Fibroblast of villous mesenchyme (primary cell): ENCODE data around the gene SMIM8. TPM values are rescaled to one million over a fixed set of nuclear protein-coding genes. Genes with fewer than 3 reads are reported as not detected.

Experiments used
- DNase-seq: peaks from one replicate; pipeline ENCODE4 v3.0.0-alpha.2; 2010; ENCODE audit warnings: low read depth
- H3K4me3 ChIP-seq: 2 replicates; pipeline ENCODE4 v1.5.1; 2011; ENCODE audit warnings: low read depth, mild to moderate bottlenecking, low read length
- total RNA-seq: library from RNA; depleted of rRNA; stranded (reverse); fragments of >200 nt; gene quantifications from 2 replicates; pipeline ENCODE4 v1.2.3, GENCODE V29; 2012
- TF ChIP-seq, protein P1 (sequence below): IDR thresholded peaks from 2 replicates; pipeline ENCODE4 v1.5.1; 2012; ENCODE audit warnings: low read depth, mild to moderate bottlenecking, low read length; ENCODE audit not compliant: insufficient read depth

Gene SMIM8
- total RNA-seq, 1 donor, result 5.6 TPM

DNA sequence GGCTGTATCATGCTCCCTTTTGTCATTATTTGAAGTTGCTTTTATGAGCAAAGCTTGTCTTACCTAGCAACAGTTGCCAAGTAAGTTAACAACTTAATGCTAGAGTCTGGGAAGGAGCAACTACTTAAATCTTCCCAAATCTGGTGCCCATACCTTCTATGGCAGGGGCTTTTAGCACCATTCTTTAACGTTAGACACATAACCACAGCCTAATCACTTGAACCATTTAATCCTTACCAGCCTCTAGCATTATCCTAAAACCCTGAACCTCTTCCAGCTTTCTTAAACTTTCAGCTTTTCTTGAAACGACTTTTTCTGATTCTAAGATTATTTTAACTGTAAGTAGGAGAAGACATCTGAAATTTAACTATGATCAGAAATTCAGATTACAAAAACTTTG, 22.3 kb downstream of the SMIM8 start, which contains the start of gene C6orf163:
C6orf163 (plus strand) TSS at position 83 of the 400 bp plus-strand sequence; CDS start at position 370, 287 bp downstream.
- no peak for DNase-seq
- TF ChIP-seq, protein P1, sequence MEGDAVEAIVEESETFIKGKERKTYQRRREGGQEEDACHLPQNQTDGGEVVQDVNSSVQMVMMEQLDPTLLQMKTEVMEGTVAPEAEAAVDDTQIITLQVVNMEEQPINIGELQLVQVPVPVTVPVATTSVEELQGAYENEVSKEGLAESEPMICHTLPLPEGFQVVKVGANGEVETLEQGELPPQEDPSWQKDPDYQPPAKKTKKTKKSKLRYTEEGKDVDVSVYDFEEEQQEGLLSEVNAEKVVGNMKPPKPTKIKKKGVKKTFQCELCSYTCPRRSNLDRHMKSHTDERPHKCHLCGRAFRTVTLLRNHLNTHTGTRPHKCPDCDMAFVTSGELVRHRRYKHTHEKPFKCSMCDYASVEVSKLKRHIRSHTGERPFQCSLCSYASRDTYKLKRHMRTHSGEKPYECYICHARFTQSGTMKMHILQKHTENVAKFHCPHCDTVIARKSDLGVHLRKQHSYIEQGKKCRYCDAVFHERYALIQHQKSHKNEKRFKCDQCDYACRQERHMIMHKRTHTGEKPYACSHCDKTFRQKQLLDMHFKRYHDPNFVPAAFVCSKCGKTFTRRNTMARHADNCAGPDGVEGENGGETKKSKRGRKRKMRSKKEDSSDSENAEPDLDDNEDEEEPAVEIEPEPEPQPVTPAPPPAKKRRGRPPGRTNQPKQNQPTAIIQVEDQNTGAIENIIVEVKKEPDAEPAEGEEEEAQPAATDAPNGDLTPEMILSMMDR, result no peak
- H3K4me3 ChIP-seq, result no peak within 1 kb of the TSS

DNA sequence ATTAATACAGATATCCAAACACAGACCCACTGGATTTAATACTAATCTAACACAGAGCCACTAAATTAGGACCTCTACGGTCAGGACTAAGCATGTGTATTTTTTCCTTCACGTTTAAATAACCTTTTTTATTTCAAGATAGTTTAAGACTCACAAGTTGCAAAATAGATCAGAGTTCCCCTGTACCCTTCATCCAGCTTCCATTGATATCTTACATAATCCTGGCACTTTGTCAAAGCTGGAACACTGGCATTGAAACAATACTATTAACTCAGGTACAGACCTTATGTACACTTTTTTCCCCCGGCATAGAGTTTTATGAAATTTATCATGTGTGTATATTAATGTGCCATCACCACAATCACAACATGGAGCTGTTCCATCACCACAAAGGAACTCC, 24.3 kb downstream of the SMIM8 start:
- no peak overlapping the region for H3K4me3 ChIP-seq
- TF ChIP-seq, protein P1, result no peak
- DNase-seq, result no peak

- no peak for DNase-seq
- TF ChIP-seq, protein P1, result no peak
- no peak overlapping the region for H3K4me3 ChIP-seq
Observed at GRCh38 chr6:87349896-87350295, 27.5 kb downstream of the SMIM8 start.

DNA sequence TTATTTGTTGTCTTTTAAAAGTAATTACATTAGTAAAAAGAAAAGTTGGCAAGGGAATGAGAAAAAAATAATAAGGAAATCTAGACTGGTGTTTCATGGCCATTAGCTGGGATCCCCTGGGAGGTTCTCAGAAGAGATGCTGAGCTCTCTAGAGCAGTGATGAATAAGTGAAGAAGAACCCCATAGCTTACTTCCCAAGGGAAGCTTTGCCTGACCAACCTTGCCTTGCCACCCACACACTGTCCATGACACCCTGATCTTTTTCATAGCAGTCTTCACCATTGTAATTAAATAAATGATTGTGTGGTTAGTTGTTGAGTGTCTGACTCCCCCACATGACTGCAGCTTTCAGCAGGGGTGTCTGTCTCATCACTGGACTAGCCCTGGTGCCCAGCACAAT, 28.1 kb downstream of the SMIM8 start:
- no peak overlapping the region for H3K4me3 ChIP-seq
- TF ChIP-seq, protein P1, result no peak
- no peak for DNase-seq

GRCh38 chr6:87351583-87351982, 29.2 kb downstream of the SMIM8 start:
- DNase-seq, result no peak
- H3K4me3 ChIP-seq, result no peak overlapping the region
- TF ChIP-seq, protein P1, result no peak

DNA sequence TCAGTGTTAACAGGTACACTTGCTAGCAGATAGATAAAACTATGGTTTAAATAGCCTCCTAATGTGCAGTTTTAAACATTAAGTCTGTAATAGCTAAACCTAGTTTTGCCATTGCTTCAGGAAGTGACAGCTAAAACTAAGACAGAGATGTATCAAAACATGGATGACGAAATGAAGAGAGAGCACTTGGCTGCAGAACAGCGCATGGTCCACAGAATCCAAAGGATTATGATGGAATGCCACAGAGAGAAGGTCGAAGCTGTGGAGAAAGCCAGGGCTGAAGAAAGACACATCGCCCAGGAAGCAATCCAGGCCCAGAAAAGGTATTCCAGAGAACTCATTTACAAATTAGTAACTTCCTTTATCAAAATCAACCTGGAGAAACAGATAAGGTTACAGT, 33.8 kb downstream of the SMIM8 start:
- TF ChIP-seq, protein P1, result no peak

DNA sequence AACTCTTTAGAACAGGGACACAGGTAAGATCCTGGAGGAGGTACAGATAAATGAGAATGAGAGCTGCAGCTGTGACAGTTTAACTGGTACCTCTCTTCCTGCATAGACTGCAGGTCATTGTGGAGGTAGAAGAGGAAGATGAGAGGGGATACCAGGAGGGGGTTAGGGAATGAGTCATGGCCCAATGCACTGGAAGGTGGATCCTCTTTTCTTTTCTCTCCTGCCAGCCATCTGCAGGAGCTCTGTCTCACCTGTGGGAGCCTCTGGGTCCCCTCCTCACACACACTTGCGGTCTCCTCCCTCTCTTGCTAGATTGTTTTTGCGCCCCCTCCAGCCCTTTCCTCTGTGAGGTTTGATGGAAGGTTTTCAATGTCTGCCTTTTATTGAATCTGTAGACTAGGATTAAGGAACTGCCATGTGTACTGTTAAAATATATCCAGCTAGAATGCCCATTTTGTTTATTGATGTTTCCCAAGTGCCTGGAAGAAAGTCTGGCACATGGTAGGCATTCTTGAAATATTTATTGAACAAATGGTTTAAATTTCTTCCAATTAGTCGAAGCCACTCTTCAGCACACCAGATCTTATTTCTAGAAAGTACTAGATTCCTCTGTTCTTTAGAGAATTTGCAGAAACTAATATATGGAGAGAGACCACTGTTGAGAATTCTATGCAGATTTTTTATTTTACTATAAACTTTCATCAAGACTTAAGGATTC, 35.2 kb downstream of the SMIM8 start:
- TF ChIP-seq, protein P1, result no peak
- no peak for DNase-seq
- H3K4me3 ChIP-seq, result no peak overlapping the region

More for the DNA sequence above, 33.8 kb downstream of the SMIM8 start:
- H3K4me3 ChIP-seq, result no peak overlapping the region
- no peak for DNase-seq
